Left lung (tissue), 10 donors: Measurements from ENCODE around the gene NUDT3. TPM values are rescaled to one million over a fixed set of nuclear protein-coding genes. Genes with fewer than 3 reads are reported as not detected.
A peak's percentile ranks its signal among the peaks of the same experiment; 100 is the strongest.

ENCODE experiments used
- ATAC-seq: fragments of 200-7000 bp; cut with Tn5 transposase; one replicate; pipeline ENCODE4 v1.9.1; 2020; ENCODE audit warnings: moderate library complexity
- DNase-seq, 4 donors: peaks; one replicate each; pipeline ENCODE4 v3.0.0-alpha.2; 2013 to 2020
- H3K27ac ChIP-seq, 2 donors: fragments of 200-600 bp; sonication (generic) in 1 of 2; one replicate each; pipeline versions ENCODE4 v1.5.0 to v1.8.0; 2020 to 2021
- H3K27me3 ChIP-seq, 2 donors: fragments of 200-600 bp; sonication (generic) in 1 of 2; one replicate each; pipeline versions ENCODE4 v1.5.0 to v1.8.0; 2020 to 2021
- H3K36me3 ChIP-seq, 2 donors: fragments of 200-600 bp; sonication (generic) in 1 of 2; one replicate each; pipeline versions ENCODE4 v1.5.0 to v1.8.0; 2020 to 2021
- H3K4me1 ChIP-seq, 2 donors: fragments of 200-600 bp; one replicate each; pipeline ENCODE4 v1.8.0; 2021
- H3K4me3 ChIP-seq, 2 donors: fragments of 200-600 bp; sonication (generic) in 1 of 2; one replicate each; pipeline versions ENCODE4 v1.5.0 to v1.8.0; 2020 to 2021; ENCODE audit warnings: mild to moderate bottlenecking in 1 of 2
- H3K9me3 ChIP-seq, 2 donors: fragments of 200-600 bp; sonication (generic) in 1 of 2; one replicate each; pipeline versions ENCODE4 v1.5.0 to v1.8.0; 2020 to 2021
- intact Hi-C, 2 donors: fragments of 100-400 bp; cut with DNase I; formaldehyde crosslinking; loops; one replicate each; pipeline versions ENCODE4 v1.11.2 to v1.14.2; 2022
- polyA plus RNA-seq, 6 donors: library from polyadenylated mRNA; unstranded; fragments of 120-200 nt; gene quantifications; one replicate each; pipeline ENCODE4 v1.2.1, GENCODE V29; 2013; ENCODE audit not compliant: insufficient read length in 6 of 6
- total RNA-seq, 2 donors: library from RNA; stranded (reverse); fragmentation: NEBNext Ultra II Directional; extraction: Animal tissue kit (Norgen Biotek cat#: 25700); gene quantifications; one replicate each; pipeline ENCODE4 v1.2.1, GENCODE V29; 2021
- TF ChIP-seq, protein P1 (sequence below), 2 donors: fragments of 200-600 bp; sonication (generic) in 1 of 2; IDR thresholded peaks; one replicate each; pipeline versions ENCODE4 v1.5.0 to v1.8.0; 2021; ENCODE audit warnings: antibody characterized with exemption in 2 of 2
- donor health status: DM: no; HTN: yes; CAD: no.
- donor health status: DM: no; HTN: no; CAD: no.

Gene NUDT3
- total and polyA plus RNA-seq, 8 donors = 10.5 to 27.9 (median 14.9) TPM

DNA sequence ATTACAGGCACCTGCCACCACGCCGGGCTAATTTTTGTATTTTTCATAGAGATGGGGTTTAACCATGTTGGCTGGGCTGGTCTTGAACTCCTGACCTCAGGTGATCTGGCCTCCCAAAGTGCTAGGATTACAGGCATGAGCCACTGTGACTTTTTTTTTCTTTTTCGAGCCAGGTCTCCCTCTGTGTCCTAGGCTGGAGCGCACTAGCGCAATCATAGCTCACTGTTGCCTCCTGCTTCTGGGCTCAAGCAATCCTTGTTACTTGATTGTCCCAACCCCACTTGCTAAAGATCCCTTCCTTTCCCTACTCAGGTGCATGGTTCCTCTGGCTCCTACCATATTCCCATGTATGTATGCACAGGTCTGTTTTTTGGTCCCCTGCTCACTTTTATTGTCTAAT is 116.3 kb downstream of the NUDT3 start:
- TF ChIP-seq, protein P1, sequence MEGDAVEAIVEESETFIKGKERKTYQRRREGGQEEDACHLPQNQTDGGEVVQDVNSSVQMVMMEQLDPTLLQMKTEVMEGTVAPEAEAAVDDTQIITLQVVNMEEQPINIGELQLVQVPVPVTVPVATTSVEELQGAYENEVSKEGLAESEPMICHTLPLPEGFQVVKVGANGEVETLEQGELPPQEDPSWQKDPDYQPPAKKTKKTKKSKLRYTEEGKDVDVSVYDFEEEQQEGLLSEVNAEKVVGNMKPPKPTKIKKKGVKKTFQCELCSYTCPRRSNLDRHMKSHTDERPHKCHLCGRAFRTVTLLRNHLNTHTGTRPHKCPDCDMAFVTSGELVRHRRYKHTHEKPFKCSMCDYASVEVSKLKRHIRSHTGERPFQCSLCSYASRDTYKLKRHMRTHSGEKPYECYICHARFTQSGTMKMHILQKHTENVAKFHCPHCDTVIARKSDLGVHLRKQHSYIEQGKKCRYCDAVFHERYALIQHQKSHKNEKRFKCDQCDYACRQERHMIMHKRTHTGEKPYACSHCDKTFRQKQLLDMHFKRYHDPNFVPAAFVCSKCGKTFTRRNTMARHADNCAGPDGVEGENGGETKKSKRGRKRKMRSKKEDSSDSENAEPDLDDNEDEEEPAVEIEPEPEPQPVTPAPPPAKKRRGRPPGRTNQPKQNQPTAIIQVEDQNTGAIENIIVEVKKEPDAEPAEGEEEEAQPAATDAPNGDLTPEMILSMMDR (IDR thresholded peaks at IDR 0.05) = no peak
- H3K9me3 ChIP-seq = no peaks in the 10 kb centered on the region
- intact Hi-C loops = no loop called here
- no peak overlapping the region for H3K27ac ChIP-seq
- no peak overlapping the region for H3K4me3 ChIP-seq
- peaks cover 0 to 42% of the 10 kb centered on the region in 2 donors for H3K4me1 ChIP-seq
- no peaks in the 10 kb centered on the region for H3K27me3 ChIP-seq
- H3K36me3 ChIP-seq = peaks cover 0 to 9% of the 10 kb centered on the region in 2 donors
- DNase-seq = no peak
- no peak for ATAC-seq

DNA sequence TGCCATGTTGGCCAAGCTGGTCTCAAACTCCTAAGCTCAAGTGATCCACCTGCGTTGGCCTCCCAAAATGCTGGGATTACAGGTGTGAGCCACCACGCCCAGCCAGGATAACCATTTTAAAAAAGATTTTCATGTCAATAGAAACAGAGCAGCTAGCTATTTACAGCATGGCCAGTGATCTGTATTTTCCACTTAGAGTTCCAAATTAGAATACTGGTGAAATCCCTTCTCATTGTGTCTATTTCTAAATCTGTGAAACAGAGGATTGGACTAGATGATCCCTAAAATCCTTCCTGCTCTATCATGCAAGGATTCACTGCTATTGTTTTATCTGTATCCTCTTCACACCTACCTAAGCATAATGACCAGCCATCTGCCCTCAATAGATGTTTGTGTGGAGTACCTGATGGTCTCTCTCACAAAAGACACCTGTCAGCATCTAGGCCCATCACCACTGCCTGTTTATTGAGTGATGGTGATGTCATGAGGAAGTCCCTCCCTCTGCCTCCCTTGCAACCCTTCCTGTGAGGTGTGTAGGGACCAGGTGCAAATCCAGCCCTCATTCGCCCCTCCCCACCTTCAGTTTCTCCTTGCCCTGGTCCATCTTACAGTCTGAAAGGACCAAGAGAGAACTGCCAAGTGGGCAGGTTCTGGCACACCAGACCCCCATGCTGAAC is 117.2 kb downstream of the NUDT3 start:
- H3K4me3 ChIP-seq = no peak overlapping the region
- TF ChIP-seq, protein P1 (IDR thresholded peaks at IDR 0.05) = no peak
- peaks cover 0 to 41% of the 10 kb centered on the region in 2 donors for H3K4me1 ChIP-seq
- no peaks in the 10 kb centered on the region for H3K9me3 ChIP-seq
- no peak for DNase-seq
- intact Hi-C loops = no loop called here
- H3K27ac ChIP-seq = peak overlapping the region in 1 of 2 donors; percentile 5
- no peak for ATAC-seq
- H3K36me3 ChIP-seq = peaks cover 0 to 9% of the 10 kb centered on the region in 2 donors
- H3K27me3 ChIP-seq = no peaks in the 10 kb centered on the region

DNA sequence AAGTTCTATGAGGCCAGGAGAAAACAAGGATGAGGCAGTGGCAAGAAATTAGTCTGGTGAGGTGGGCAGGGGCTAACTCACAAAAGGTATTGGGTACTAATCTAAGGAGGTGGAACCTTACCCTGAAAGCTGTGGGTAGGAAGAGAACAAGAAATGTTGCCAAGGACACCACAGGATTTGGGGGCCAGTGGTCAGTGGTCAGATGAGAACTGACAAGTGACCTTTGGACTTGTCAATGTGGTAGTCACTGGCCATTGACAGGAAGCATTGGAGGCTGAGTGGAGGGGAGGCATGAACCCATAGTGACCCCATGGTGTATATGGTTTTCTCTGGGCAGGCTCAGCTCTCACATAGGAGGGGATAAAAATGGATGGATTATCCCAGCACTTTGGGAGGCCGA is 118.3 kb downstream of the NUDT3 start:
- no peak for DNase-seq
- TF ChIP-seq, protein P1 (IDR thresholded peaks at IDR 0.05) = no peak
- Histone ChIP-seq H3K4me1 (peaks cover 0 to 29% of the 10 kb centered on the region in 2 donors), H3K27me3 (no peaks in the 10 kb centered on the region), H3K9me3 (no peaks in the 10 kb centered on the region), H3K36me3 (no peaks in the 10 kb centered on the region), H3K4me3 (no peak overlapping the region), H3K27ac (peak overlapping the region in 1 of 2 donors; percentile 77)
- intact Hi-C loops = no loop called here
- no peak for ATAC-seq

DNA sequence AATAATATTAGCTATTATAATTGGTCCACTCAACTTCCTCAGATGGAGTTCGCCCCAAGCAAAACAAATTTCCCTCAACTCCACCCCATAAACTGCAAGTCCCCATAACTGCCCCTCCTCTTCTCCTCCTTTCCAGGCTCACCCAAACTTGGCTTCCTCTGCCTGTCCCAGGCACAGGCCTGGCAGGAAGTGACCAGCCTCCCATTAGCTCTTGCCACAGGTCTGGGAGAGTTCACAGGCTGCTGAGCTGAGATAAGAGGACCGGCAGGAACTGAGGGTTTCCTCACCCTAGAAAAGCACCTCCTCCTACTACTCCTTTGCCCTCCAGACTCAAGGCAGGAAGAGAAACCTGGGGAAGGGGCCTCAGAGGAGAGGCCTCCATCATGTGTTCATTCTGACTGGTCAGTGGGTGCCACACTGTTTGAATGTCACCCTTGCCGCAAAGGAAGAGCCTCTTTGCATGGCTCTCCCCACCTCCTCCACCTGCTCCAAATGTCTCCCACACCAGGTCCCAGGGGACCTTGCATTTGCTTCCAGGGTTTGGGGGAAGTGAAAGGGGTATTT is 119.1 kb downstream of the NUDT3 start:
- Histone ChIP-seq H3K4me1 (peaks cover 0 to 26% of the 10 kb centered on the region in 2 donors), H3K4me3 (no peak overlapping the region), H3K36me3 (no peaks in the 10 kb centered on the region), H3K27ac (peak overlapping the region in 1 of 2 donors; percentile 77), H3K9me3 (no peaks in the 10 kb centered on the region), H3K27me3 (no peaks in the 10 kb centered on the region)
- TF ChIP-seq, protein P1 (IDR thresholded peaks at IDR 0.05) = no peak
- intact Hi-C loops = no loop called here
- DNase-seq (peak in 2 of 4 donors; percentile 25 to 53), ATAC-seq (peak; percentile 82)
